Smooth muscle cell (in vitro differentiated cells): ENCODE data around the gene SLC27A2. TPM values are rescaled to one million over a fixed set of nuclear protein-coding genes. Genes with fewer than 3 reads are reported as not detected.

ENCODE experiments used
- DNase-seq: peaks from one replicate; lab custom pipeline; 2025; ENCODE audit not compliant: unreplicated experiment; lab: John Stamatoyannopoulos, UW
- H2AFZ ChIP-seq: fragments of 200-600 bp; sonication (generic); 2 replicates; pipeline ENCODE4 v1.6.0; 2016; ENCODE audit warnings: antibody characterized with exemption, low read depth, mild to moderate bottlenecking
- H3F3A ChIP-seq: fragments of 200-600 bp; sonication (generic); 2 replicates; pipeline ENCODE4 v1.6.0; 2017; ENCODE audit warnings: antibody characterized with exemption, low read depth
- H3K27ac ChIP-seq: fragments of 200-600 bp; sonication (generic); 2 replicates; pipeline ENCODE4 v1.5.1; 2016; ENCODE audit warnings: low read depth, mild to moderate bottlenecking
- H3K27me3 ChIP-seq: fragments of 200-600 bp; sonication (generic); 2 replicates; pipeline ENCODE4 v1.6.1; 2016; ENCODE audit warnings: low read depth, mild to moderate bottlenecking
- H3K36me3 ChIP-seq: fragments of 200-600 bp; sonication (generic); 2 replicates; pipeline ENCODE4 v1.5.1; 2016; ENCODE audit warnings: low read depth
- H3K4me1 ChIP-seq: fragments of 200-600 bp; sonication (generic); 2 replicates; pipeline ENCODE4 v1.5.1; 2016; ENCODE audit warnings: low read depth
- H3K4me2 ChIP-seq: fragments of 200-600 bp; sonication (generic); 2 replicates; pipeline ENCODE4 v1.6.0; 2016; ENCODE audit warnings: mild to moderate bottlenecking
- H3K4me3 ChIP-seq: fragments of 200-600 bp; sonication (generic); 2 replicates; pipeline ENCODE4 v1.5.1; 2016; ENCODE audit warnings: mild to moderate bottlenecking
- H3K79me2 ChIP-seq: fragments of 200-600 bp; sonication (generic); 2 replicates; pipeline ENCODE4 v1.6.0; 2016; ENCODE audit warnings: low read depth, mild to moderate bottlenecking
- H3K9ac ChIP-seq: fragments of 200-600 bp; sonication (generic); 2 replicates; pipeline ENCODE4 v1.6.0; 2016; ENCODE audit warnings: low read depth
- H3K9me3 ChIP-seq: fragments of 200-600 bp; sonication (generic); replicated peaks from 2 replicates; pipeline ENCODE4 v1.5.1; 2016; ENCODE audit warnings: low read depth
- H4K20me1 ChIP-seq: fragments of 200-600 bp; sonication (generic); 2 replicates; pipeline ENCODE4 v1.6.0; 2016; ENCODE audit warnings: low read depth
- WGBS: methylation state at CpG from one replicate; pipeline ENCODE4 v1.1.7; 2016; ENCODE audit warnings: low lambda C conversion rate; 5-methylcytosine and 5-hydroxymethylcytosine counted together
- polyA plus RNA-seq: library from polyadenylated mRNA; unstranded; fragments of >200 nt; fragmentation: Nextera tagmentation; extraction: Ambion mirVana; gene quantifications from 2 replicates; pipeline ENCODE4 v1.2.1, GENCODE V29; 2016
- total RNA-seq: library from RNA; depleted of rRNA; stranded (reverse); fragments of >200 nt; gene quantifications from 2 replicates; pipeline ENCODE4 v1.2.3, GENCODE V29; 2014
- TF ChIP-seq, protein P1 (sequence below): fragments of 200-600 bp; sonication (generic); IDR thresholded peaks from 2 replicates; pipeline ENCODE4 v1.5.1; 2017; ENCODE audit warnings: borderline replicate concordance, mild to moderate bottlenecking, antibody characterized with exemption; ENCODE audit not compliant: insufficient read depth, poor library complexity, severe bottlenecking

SLC27A2 gene
- total and polyA plus RNA-seq, 2 experiments from 2014 or later = 1.6 TPM; not detected in 1

DNA sequence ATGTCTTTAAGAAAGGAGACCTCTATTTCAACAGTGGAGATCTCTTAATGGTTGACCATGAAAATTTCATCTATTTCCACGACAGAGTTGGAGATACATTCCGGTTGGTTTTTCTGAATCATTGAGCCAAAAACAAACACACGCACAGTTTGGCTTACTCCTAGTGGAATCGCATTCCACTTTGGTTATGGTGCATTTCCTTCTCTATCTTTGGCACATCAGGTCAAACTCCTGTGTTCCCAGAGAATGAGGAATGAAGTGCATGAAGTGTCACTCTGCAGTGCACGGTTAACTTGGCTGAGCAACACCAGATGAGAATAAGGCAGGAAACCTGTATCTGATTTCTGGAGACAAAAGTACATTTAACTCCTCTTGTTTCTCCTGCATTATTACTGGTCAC lies 45.1 kb downstream of the SLC27A2 start:
- H3K9ac ChIP-seq = no peak overlapping the region
- no peak overlapping the region for H2AFZ ChIP-seq
- H3K36me3 ChIP-seq = no peaks in the 10 kb centered on the region
- H3K27ac ChIP-seq = no peak overlapping the region
- no peaks in the 10 kb centered on the region for H3F3A ChIP-seq
- no peaks in the 10 kb centered on the region for H3K9me3 ChIP-seq
- no peaks in the 10 kb centered on the region for H4K20me1 ChIP-seq
- H3K4me2 ChIP-seq = no peak overlapping the region
- 90% methylated on average over 5 of the region's 5 CpGs for WGBS
- no peak overlapping the region for H3K4me3 ChIP-seq
- TF ChIP-seq, protein P1, sequence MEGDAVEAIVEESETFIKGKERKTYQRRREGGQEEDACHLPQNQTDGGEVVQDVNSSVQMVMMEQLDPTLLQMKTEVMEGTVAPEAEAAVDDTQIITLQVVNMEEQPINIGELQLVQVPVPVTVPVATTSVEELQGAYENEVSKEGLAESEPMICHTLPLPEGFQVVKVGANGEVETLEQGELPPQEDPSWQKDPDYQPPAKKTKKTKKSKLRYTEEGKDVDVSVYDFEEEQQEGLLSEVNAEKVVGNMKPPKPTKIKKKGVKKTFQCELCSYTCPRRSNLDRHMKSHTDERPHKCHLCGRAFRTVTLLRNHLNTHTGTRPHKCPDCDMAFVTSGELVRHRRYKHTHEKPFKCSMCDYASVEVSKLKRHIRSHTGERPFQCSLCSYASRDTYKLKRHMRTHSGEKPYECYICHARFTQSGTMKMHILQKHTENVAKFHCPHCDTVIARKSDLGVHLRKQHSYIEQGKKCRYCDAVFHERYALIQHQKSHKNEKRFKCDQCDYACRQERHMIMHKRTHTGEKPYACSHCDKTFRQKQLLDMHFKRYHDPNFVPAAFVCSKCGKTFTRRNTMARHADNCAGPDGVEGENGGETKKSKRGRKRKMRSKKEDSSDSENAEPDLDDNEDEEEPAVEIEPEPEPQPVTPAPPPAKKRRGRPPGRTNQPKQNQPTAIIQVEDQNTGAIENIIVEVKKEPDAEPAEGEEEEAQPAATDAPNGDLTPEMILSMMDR = no peak
- no peaks in the 10 kb centered on the region for H3K79me2 ChIP-seq
- H3K27me3 ChIP-seq = peaks cover 2% of the 10 kb centered on the region
- no peaks in the 10 kb centered on the region for H3K4me1 ChIP-seq
- DNase-seq = no peak

- Histone ChIP-seq H3K4me3 (no peak overlapping the region), H3K9ac (no peak overlapping the region), H3K27ac (no peak overlapping the region), H3K4me2 (no peak overlapping the region), H4K20me1 (no peaks in the 10 kb centered on the region), H3K4me1 (no peaks in the 10 kb centered on the region), H3K79me2 (no peaks in the 10 kb centered on the region), H3K9me3 (no peaks in the 10 kb centered on the region), H3K36me3 (no peaks in the 10 kb centered on the region), H3F3A (no peaks in the 10 kb centered on the region), H3K27me3 (peaks cover 2% of the 10 kb centered on the region), H2AFZ (no peak overlapping the region)
- no peak for DNase-seq
- WGBS = 88% methylated on average over 3 of the region's 3 CpGs
- TF ChIP-seq, protein P1 = no peak
Observed at GRCh38 chr15:50228866-50229265, 46.9 kb downstream of the SLC27A2 start.

DNA sequence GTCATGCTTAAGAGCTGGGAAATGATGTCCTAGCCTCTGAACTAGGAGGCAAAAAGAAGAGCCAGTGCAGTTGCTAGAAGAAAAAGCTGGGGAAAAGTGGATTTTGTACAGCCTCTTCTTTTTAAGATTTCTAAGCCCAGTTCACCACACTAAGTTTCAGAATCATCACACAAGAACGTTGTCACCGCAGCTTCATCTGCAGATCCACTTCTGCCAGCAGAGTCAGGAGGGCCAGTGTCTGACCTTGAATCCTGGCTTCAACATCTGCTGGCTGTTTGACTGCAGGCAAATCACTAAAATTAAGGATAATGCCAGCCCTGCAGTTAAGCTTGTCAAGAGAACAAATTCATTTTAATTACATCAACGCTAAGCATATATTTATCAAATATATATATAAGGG lies 47.3 kb downstream of the SLC27A2 start:
- no peaks in the 10 kb centered on the region for H3K79me2 ChIP-seq
- no peaks in the 10 kb centered on the region for H3K9me3 ChIP-seq
- H3K27me3 ChIP-seq = peaks cover 2% of the 10 kb centered on the region
- H4K20me1 ChIP-seq = no peaks in the 10 kb centered on the region
- H3K4me2 ChIP-seq = no peak overlapping the region
- no peaks in the 10 kb centered on the region for H3K4me1 ChIP-seq
- H3F3A ChIP-seq = no peaks in the 10 kb centered on the region
- TF ChIP-seq, protein P1 = no peak
- H3K36me3 ChIP-seq = no peaks in the 10 kb centered on the region
- no peak overlapping the region for H3K27ac ChIP-seq
- no peak overlapping the region for H3K9ac ChIP-seq
- no peak overlapping the region for H3K4me3 ChIP-seq
- DNase-seq = no peak
- H2AFZ ChIP-seq = no peak overlapping the region
- 96% methylated on average over 3 of the region's 3 CpGs for WGBS

DNA sequence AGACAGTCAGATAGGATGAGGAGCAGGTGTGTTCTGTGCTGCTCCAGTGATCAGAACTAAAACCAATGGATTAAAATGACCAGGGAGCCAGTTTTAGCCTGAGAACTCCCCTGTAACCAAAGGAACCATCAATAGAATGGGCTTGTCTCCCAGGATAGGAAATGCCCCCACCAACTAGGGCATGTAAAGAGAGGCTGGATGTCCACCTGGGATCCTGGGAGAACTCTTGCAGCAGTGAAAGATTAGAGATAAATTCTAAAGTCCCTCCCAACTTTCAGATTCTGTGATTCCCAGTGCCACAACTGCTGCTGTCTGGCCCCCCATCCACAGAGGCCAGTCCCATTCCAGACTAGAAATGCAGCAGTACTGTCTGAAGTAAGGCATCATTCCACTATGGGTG lies 49.8 kb downstream of the SLC27A2 start:
- no peak overlapping the region for H3K4me3 ChIP-seq
- DNase-seq = no peak

More for the DNA sequence above, 49.8 kb downstream of the SLC27A2 start:
- TF ChIP-seq, protein P1 = no peak
- Histone ChIP-seq H2AFZ (no peak overlapping the region), H3K4me1 (no peaks in the 10 kb centered on the region), H4K20me1 (no peaks in the 10 kb centered on the region), H3K27ac (no peak overlapping the region), H3F3A (no peaks in the 10 kb centered on the region), H3K4me2 (no peak overlapping the region), H3K79me2 (no peaks in the 10 kb centered on the region), H3K36me3 (no peaks in the 10 kb centered on the region), H3K9ac (no peak overlapping the region), H3K27me3 (no peaks in the 10 kb centered on the region), H3K9me3 (no peaks in the 10 kb centered on the region)
